GM21717 (cell line): ENCODE results near the gene LRRC4B.

Experiments used
- ATAC-seq: cut with Tn5 transposase; IDR thresholded peaks from one replicate; pipeline ENCODE4 v1.9.1; 2021; ENCODE audit warnings: mild to moderate bottlenecking, moderate library complexity; ENCODE audit not compliant: unreplicated experiment

Gene LRRC4B

GRCh38 chr19:50509366-50509765 lies 58.9 kb downstream of the LRRC4B start:
- ATAC-seq, result no peak

GRCh38 chr19:50508843-50509190 lies 59.4 kb downstream of the LRRC4B start:
- ATAC-seq, result no peak

GRCh38 chr19:50507376-50507775 lies 60.9 kb downstream of the LRRC4B start:
- ATAC-seq, result no peak

GRCh38 chr19:50506700-50507099 lies 61.5 kb downstream of the LRRC4B start:
- no peak for ATAC-seq

GRCh38 chr19:50505856-50506611 lies 62.2 kb downstream of the LRRC4B start:
- no peak for ATAC-seq

GRCh38 chr19:50501568-50502475 lies 66.4 kb downstream of the LRRC4B start:
- no peak for ATAC-seq

GRCh38 chr19:50501186-50501567 lies 67.1 kb downstream of the LRRC4B start:
- no peak for ATAC-seq

- no peak for ATAC-seq
Observed at GRCh38 chr19:50500753-50501151, 67.5 kb downstream of the LRRC4B start.

- no peak for ATAC-seq
Observed at GRCh38 chr19:50500060-50500752, 68.0 kb downstream of the LRRC4B start.

GRCh38 chr19:50498219-50499056 lies 69.8 kb downstream of the LRRC4B start:
- ATAC-seq, result no peak

- no peak for ATAC-seq
Observed at GRCh38 chr19:50497022-50497405, 71.2 kb downstream of the LRRC4B start.

GRCh38 chr19:50496189-50497021 lies 71.8 kb downstream of the LRRC4B start:
- ATAC-seq, result no peak

GRCh38 chr19:50495020-50495531 lies 73.2 kb downstream of the LRRC4B start:
- ATAC-seq, result no peak

- ATAC-seq, result no peak
Observed at GRCh38 chr19:50494186-50495019, 73.8 kb downstream of the LRRC4B start.

- ATAC-seq, result no peak
Observed at GRCh38 chr19:50493171-50493570, 75.1 kb downstream of the LRRC4B start.

- ATAC-seq, result no peak
Observed at GRCh38 chr19:50492303-50493052, 75.8 kb downstream of the LRRC4B start.

GRCh38 chr19:50490991-50491472 lies 77.2 kb downstream of the LRRC4B start:
- ATAC-seq, result no peak

- ATAC-seq, result no peak
Observed at GRCh38 chr19:50490411-50490811, 77.8 kb downstream of the LRRC4B start.
